Spinal cord (tissue), 10 donors: Measurements from ENCODE around the gene ZC3H12C. TPM values are rescaled to one million over a fixed set of nuclear protein-coding genes. Genes with fewer than 3 reads are reported as not detected.

ENCODE experiments used
- DNase-seq, 6 donors: peaks; one replicate each; pipeline versions ENCODE4 v3.0.0 to v3.0.0-alpha.2; 2013 to 2015; ENCODE audit warnings: low spot score in 6 of 6, low read depth in 4 of 6
- H3K27ac ChIP-seq: one replicate; pipeline ENCODE4 v1.5.1; 2013; ENCODE audit warnings: low read depth, low read length, control low read depth
- H3K27me3 ChIP-seq: one replicate; pipeline ENCODE4 v1.6.1; 2013; ENCODE audit warnings: low read length; ENCODE audit not compliant: control insufficient read depth, insufficient read depth
- H3K36me3 ChIP-seq: one replicate; pipeline ENCODE4 v1.6.1; 2013; ENCODE audit warnings: low read length; ENCODE audit not compliant: control insufficient read depth, insufficient read depth
- H3K4me1 ChIP-seq: one replicate; pipeline ENCODE4 v1.6.1; 2013; ENCODE audit warnings: low read length; ENCODE audit not compliant: control insufficient read depth, insufficient read depth
- H3K4me3 ChIP-seq: one replicate; pipeline ENCODE4 v1.5.1; 2013; ENCODE audit warnings: low read depth, low read length, control low read depth
- H3K9me3 ChIP-seq: one replicate; pipeline ENCODE4 v1.6.1; 2013; ENCODE audit warnings: low read length; ENCODE audit not compliant: control insufficient read depth, insufficient read depth
- WGBS: methylation state at CpG from one replicate; pipeline ENCODE4 v1.1.5; 2013; ENCODE audit warnings: missing lambda C conversion rate; ENCODE audit not compliant: insufficient coverage; 5-methylcytosine and 5-hydroxymethylcytosine counted together
- polyA plus RNA-seq, 2 donors: library from polyadenylated mRNA; unstranded; fragments of 120-200 nt; gene quantifications; one replicate each; pipeline ENCODE4 v1.2.1, GENCODE V29; 2013; ENCODE audit not compliant: insufficient read length in 2 of 2
- total RNA-seq, 2 donors: library from RNA; depleted of rRNA in 1 of 2; stranded (reverse); fragments of 120-200 nt in 1 of 2; fragments of >200 nt in 1 of 2; gene quantifications; one replicate each; pipeline versions ENCODE4 v1.2.3 to v1.2.4, GENCODE V29; 2013 to 2014
- donor health status: healthy.

Gene ZC3H12C
- total and polyA plus RNA-seq, 4 donors, result 6.8 to 16.6 (median 12.3) TPM

- WGBS, result no CpG with 5 or more reads among the region's 3 CpGs
- no peak overlapping the region for H3K27ac ChIP-seq
These were observed 6.3 kb upstream of the ZC3H12C start for GRCh38 chr11:110086892-110087309.

GRCh38 chr11:110087812-110088534, 5.2 kb upstream of the ZC3H12C start:
- Histone ChIP-seq H3K4me3 (no peak overlapping the region), H3K27ac (no peak overlapping the region), H3K27me3 (no peaks in the 10 kb centered on the region), H3K9me3 (no peaks in the 10 kb centered on the region), H3K36me3 (no peaks in the 10 kb centered on the region), H3K4me1 (peaks cover 7% of the 10 kb centered on the region)
- no peak for DNase-seq
- no CpG with 5 or more reads among the region's 5 CpGs for WGBS

More at GRCh38 chr11:110086892-110087309, 6.3 kb upstream of the ZC3H12C start:
- Histone ChIP-seq H3K9me3 (no peaks in the 10 kb centered on the region), H3K4me3 (no peak overlapping the region), H3K36me3 (no peaks in the 10 kb centered on the region), H3K27me3 (no peaks in the 10 kb centered on the region), H3K4me1 (peaks cover 2% of the 10 kb centered on the region)
- no peak for DNase-seq

DNA sequence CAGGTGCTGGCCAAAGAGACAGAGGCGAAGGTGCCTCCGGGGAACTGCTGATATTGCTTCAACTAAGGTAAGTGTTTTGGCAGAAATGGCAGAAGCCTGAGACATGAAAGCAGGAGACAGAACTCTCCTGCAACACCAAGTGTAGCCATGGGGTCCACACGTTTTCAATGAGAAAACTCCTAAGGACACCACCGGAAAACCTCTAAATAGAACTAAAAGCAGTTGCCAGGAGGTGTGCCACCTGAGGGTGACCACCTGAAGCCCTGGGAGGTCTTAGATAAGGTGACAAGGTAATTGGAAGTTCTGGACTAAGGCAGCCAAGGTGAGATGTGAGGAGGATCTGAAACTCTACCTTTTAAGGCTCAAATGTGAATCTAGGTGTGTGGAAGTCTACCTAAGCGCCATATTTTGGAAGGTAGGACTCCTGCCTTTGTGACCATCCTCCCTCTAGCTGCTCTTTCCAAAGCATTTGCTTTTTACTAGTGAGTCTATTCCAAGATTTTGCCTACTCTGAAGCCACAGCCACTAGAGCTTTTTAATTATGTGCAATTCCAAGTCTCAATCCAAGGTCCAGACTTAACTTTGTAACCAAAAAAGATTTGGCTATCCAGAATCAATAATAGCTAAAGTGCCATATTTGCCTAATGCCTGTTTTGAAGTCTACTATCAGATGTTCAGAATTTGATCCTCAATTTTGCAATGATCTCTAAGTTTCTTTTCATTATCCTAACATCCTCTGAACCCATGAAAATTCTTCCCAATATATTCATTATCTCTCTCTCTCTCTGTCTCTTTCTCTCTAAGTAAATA, 4.5 kb upstream of the ZC3H12C start:
- Histone ChIP-seq H3K4me1 (peaks cover 7% of the 10 kb centered on the region), H3K27me3 (no peaks in the 10 kb centered on the region), H3K27ac (no peak overlapping the region), H3K4me3 (no peak overlapping the region), H3K9me3 (no peaks in the 10 kb centered on the region), H3K36me3 (no peaks in the 10 kb centered on the region)
- 100% methylated on average over 2 of the region's 5 CpGs for WGBS
- no peak for DNase-seq

GRCh38 chr11:110089617-110090282, 3.4 kb upstream of the ZC3H12C start:
- DNase-seq, result no peak
- H3K4me3 ChIP-seq, result no peak overlapping the region
- H3K27me3 ChIP-seq, result no peaks in the 10 kb centered on the region
- no peaks in the 10 kb centered on the region for H3K9me3 ChIP-seq
- H3K36me3 ChIP-seq, result no peaks in the 10 kb centered on the region
- no peak overlapping the region for H3K27ac ChIP-seq
- peaks cover 7% of the 10 kb centered on the region for H3K4me1 ChIP-seq
- 87% methylated on average over 5 of the region's 5 CpGs for WGBS

GRCh38 chr11:110090466-110091026, 2.6 kb upstream of the ZC3H12C start:
- Histone ChIP-seq H3K27ac (no peak overlapping the region), H3K27me3 (no peaks in the 10 kb centered on the region), H3K9me3 (no peaks in the 10 kb centered on the region), H3K4me1 (peaks cover 8% of the 10 kb centered on the region), H3K36me3 (no peaks in the 10 kb centered on the region), H3K4me3 (no peak overlapping the region)
- 100% methylated on average over 2 of the region's 6 CpGs for WGBS
- DNase-seq, result no peak

DNA sequence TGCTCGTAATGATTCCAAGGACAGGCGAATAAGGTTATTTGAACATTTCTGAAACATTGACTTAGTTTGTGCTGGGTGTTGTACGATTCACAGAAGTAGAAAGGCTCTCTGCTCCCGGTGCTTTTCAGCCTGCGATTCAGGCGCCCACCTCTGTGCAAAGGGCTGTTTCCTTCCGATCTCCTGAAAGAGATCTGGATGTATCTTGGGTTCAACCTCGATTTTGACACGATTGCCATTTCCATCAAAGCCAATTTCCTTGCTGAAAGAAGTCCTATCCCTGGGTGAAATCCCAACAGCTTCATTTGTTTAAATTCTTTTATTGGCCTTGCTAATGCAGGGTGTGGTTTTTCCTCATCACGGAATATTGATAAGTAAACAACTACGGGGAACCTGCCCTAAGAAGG, 1.1 kb upstream of the ZC3H12C start:
- 9% methylated on average over 7 of the region's 11 CpGs for WGBS

GRCh38 chr11:110093407-110094297, 460 bp downstream of the ZC3H12C start:
- H3K4me3 ChIP-seq, result peak overlapping the region; percentile 72
- H3K27me3 ChIP-seq, result no peaks in the 10 kb centered on the region
- no peaks in the 10 kb centered on the region for H3K36me3 ChIP-seq
- under 1% methylated on average over 74 of the region's 80 CpGs for WGBS
- peaks cover 10% of the 10 kb centered on the region for H3K4me1 ChIP-seq
- peak; percentile 40 to 88 (median 72) for DNase-seq
- H3K9me3 ChIP-seq, result no peaks in the 10 kb centered on the region
- peak overlapping the region; percentile 97 for H3K27ac ChIP-seq

More for the DNA sequence above, 1.1 kb upstream of the ZC3H12C start:
- Histone ChIP-seq H3K27ac (peak overlapping the region; percentile 91), H3K9me3 (no peaks in the 10 kb centered on the region), H3K27me3 (no peaks in the 10 kb centered on the region), H3K4me1 (peaks cover 10% of the 10 kb centered on the region), H3K4me3 (peak overlapping the region; percentile 65), H3K36me3 (no peaks in the 10 kb centered on the region)
- peak in 4 of 6 donors; percentile 15 to 70 (median 51) for DNase-seq

- no CpG with 5 or more reads among the region's 9 CpGs for WGBS
- Histone ChIP-seq H3K4me1 (peaks cover 10% of the 10 kb centered on the region), H3K4me3 (peak overlapping the region; percentile 72)
These were observed 1.4 kb downstream of the ZC3H12C start for GRCh38 chr11:110094298-110095285.

More at GRCh38 chr11:110094298-110095285, 1.4 kb downstream of the ZC3H12C start:
- Histone ChIP-seq H3K36me3 (no peaks in the 10 kb centered on the region), H3K9me3 (no peaks in the 10 kb centered on the region), H3K27ac (peak overlapping the region; percentile 97), H3K27me3 (no peaks in the 10 kb centered on the region)
- DNase-seq, result no peak
